Measurements from ENCODE around the gene RAD51AP1. TPM values are rescaled to one million over a fixed set of nuclear protein-coding genes. Genes with fewer than 3 reads are reported as not detected.
"Not testable (repeated sequence)": the region's sequence is repeated elsewhere in the genome, so short reads cannot be mapped to it uniquely, and the experiment has no call there.

RAD51AP1 gene
- total and polyA plus RNA-seq, 2 donors (not counting 3 experiments of a cell fraction or from before 2014, with no cell fraction given) = 9.0 to 23.1 TPM

DNA sequence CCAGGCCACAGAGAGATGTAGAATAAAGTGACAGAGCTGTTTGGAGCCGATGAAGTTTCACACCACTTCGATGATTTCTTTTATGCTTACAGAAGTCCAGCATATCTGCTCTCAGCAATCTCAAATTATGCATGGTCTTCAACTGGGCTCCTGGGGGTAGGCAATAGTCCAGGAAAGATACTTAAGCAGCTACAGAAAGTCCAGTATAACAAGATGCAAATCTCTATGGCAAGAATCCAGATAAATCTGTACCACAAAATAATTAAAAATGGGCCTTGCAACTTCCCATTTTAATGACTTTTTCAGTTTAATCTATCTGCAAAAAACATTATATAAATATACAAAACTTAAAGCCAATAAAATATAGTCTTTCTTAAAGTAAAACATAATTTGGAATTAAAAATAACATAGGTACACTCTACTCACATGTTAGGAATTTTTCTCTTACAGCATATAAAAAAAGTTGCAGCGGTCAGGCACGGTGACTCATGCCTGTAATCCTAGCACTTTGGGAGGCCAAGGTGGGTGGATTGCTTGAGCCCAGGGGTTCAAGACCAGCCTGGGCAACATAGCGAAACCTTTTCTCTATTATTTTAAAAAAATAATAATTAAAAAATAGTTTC lies 20.5 kb upstream of the RAD51AP1 start:
- Histone ChIP-seq H3K9me1 (replicated peaks; ENCODE audit: control insufficient read depth, extremely low read depth, insufficient read depth, low read length) (no peaks in the 10 kb centered on the region), H3K4me1 (ENCODE audit: control insufficient read depth, extremely low read depth, insufficient read depth, low read length) (no peaks in the 10 kb centered on the region), H2AFZ (ENCODE audit: low read depth, low read length) (no peak overlapping the region), H3K36me3 (ENCODE audit: control insufficient read depth in 2 of 2, extremely low read depth in 1 of 2, insufficient read depth in 2 of 2, low read length in 2 of 2) (peaks cover 0 to 2% of the 10 kb centered on the region in 2 experiments), H3K9me3 (replicated peaks; ENCODE audit: control insufficient read depth, insufficient read depth, low read length) (no peaks in the 10 kb centered on the region), H3K4me2 (ENCODE audit: insufficient read depth, low read length) (no peak overlapping the region), H3K9ac (replicated peaks; ENCODE audit: extremely low read depth, insufficient read depth, low read length) (no peak overlapping the region), H3K4me3 (replicated peaks in 1 of 3; ENCODE audit: insufficient read depth in 1 of 3, low read depth in 1 of 3, low read length in 3 of 3) (no peak overlapping the region), H3K27ac (ENCODE audit: insufficient read depth, low read depth, low read length) (no peak overlapping the region), H3K27me3 (ENCODE audit: control insufficient read depth in 2 of 2, insufficient read depth in 2 of 2, low read length in 2 of 2) (no peaks in the 10 kb centered on the region), H4K20me1 (replicated peaks; ENCODE audit: control insufficient read depth, extremely low read depth, insufficient read depth, low read length) (no peaks in the 10 kb centered on the region), H3K79me2 (ENCODE audit: control insufficient read depth, insufficient read depth, low read length) (no peaks in the 10 kb centered on the region)
- TF ChIP-seq MYC (IDR thresholded peaks at IDR 0.05; ENCODE audit: low read depth, low read length) = no peak
- no peak for TF ChIP-seq EZH2 (IDR thresholded peaks at IDR 0.05; ENCODE audit: borderline replicate concordance, low read depth, low read length, severe bottlenecking)
- no peak for TF ChIP-seq POLR2AphosphoS5 (IDR thresholded peaks at IDR 0.05; ENCODE audit: insufficient read depth, low read depth, low read length)
- TF ChIP-seq FOS (IDR thresholded peaks at IDR 0.05; ENCODE audit: borderline replicate concordance, insufficient read depth, low read length) = no peak
- TF ChIP-seq, protein P1, sequence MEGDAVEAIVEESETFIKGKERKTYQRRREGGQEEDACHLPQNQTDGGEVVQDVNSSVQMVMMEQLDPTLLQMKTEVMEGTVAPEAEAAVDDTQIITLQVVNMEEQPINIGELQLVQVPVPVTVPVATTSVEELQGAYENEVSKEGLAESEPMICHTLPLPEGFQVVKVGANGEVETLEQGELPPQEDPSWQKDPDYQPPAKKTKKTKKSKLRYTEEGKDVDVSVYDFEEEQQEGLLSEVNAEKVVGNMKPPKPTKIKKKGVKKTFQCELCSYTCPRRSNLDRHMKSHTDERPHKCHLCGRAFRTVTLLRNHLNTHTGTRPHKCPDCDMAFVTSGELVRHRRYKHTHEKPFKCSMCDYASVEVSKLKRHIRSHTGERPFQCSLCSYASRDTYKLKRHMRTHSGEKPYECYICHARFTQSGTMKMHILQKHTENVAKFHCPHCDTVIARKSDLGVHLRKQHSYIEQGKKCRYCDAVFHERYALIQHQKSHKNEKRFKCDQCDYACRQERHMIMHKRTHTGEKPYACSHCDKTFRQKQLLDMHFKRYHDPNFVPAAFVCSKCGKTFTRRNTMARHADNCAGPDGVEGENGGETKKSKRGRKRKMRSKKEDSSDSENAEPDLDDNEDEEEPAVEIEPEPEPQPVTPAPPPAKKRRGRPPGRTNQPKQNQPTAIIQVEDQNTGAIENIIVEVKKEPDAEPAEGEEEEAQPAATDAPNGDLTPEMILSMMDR (IDR thresholded peaks at IDR 0.05; ENCODE audit: extremely low read depth in 1 of 2, insufficient read depth in 1 of 2, low read depth in 1 of 2, low read length in 2 of 2) = no peak
- TF ChIP-seq GATA2 (IDR thresholded peaks at IDR 0.05; ENCODE audit: insufficient read depth, insufficient read length, low read depth, low read length) = no peak
- TF ChIP-seq JUN (IDR thresholded peaks at IDR 0.05; ENCODE audit: borderline replicate concordance, insufficient read depth, insufficient read length, low read depth) = no peak
- TF ChIP-seq POLR2A (IDR thresholded peaks at IDR 0.05; ENCODE audit: low read depth, low read length) = no peak
- TF ChIP-seq, protein P2, sequence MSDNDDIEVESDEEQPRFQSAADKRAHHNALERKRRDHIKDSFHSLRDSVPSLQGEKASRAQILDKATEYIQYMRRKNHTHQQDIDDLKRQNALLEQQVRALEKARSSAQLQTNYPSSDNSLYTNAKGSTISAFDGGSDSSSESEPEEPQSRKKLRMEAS (IDR thresholded peaks at IDR 0.05; ENCODE audit: insufficient read depth, insufficient read length) = no peak
- DNase-seq (ENCODE audit: low read depth, low spot score) (no peak), FAIRE-seq (no peak)
- CTCF ChIA-PET = no interaction called here
- dilution Hi-C loops (cut with MboI; ENCODE audit: extremely low pct_ligation_motif_present, low sequenced_read_pairs) (no loop called here), intact Hi-C loops (cut with micrococcal nuclease) (loop anchor here (2.0 kb wide), 1 partner anchor 93 kb away; no protein-coding TSS in a partner anchor)
- BruUV-seq (replicated peaks) = no TSS peak
- POLR2A ChIA-PET = no interaction called here

DNA sequence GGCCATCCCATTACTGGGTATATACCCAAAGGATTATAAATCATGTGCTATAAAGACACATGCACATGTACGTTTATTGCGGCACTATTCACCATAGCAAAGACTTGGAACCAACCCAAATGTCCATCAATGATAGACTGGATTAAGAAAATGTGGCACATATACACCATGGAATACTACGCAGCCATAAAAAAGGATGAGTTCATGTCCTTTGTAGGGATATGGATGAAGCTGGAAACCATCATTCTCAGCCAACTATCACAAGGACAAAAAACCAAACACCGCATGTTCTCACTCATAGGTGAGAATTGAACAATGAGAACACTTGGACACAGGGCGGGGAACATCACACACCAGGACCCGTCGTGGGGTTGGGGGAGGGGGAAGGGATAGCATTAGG lies 15.2 kb upstream of the RAD51AP1 start:
- BruUV-seq (replicated peaks); POLR2A ChIA-PET: not testable (repeated sequence)

More for the DNA sequence above, 15.2 kb upstream of the RAD51AP1 start:
- H3K27ac ChIP-seq (ENCODE audit: insufficient read depth, low read depth, low read length); H3K9ac ChIP-seq (replicated peaks; ENCODE audit: extremely low read depth, insufficient read depth, low read length); H3K36me3 ChIP-seq (ENCODE audit: control insufficient read depth in 2 of 2, extremely low read depth in 1 of 2, insufficient read depth in 2 of 2, low read length in 2 of 2); DNase-seq (ENCODE audit: low read depth, low spot score); H4K20me1 ChIP-seq (replicated peaks; ENCODE audit: control insufficient read depth, extremely low read depth, insufficient read depth, low read length); H3K79me2 ChIP-seq (ENCODE audit: control insufficient read depth, insufficient read depth, low read length); H2AFZ ChIP-seq (ENCODE audit: low read depth, low read length); H3K9me3 ChIP-seq (replicated peaks; ENCODE audit: control insufficient read depth, insufficient read depth, low read length); dilution Hi-C loops (cut with MboI; ENCODE audit: extremely low pct_ligation_motif_present, low sequenced_read_pairs); CTCF ChIA-PET; H3K4me3 ChIP-seq (replicated peaks in 1 of 3; ENCODE audit: insufficient read depth in 1 of 3, low read depth in 1 of 3, low read length in 3 of 3); H3K9me1 ChIP-seq (replicated peaks; ENCODE audit: control insufficient read depth, extremely low read depth, insufficient read depth, low read length); H3K4me1 ChIP-seq (ENCODE audit: control insufficient read depth, extremely low read depth, insufficient read depth, low read length); intact Hi-C loops (cut with micrococcal nuclease); H3K27me3 ChIP-seq (ENCODE audit: control insufficient read depth in 2 of 2, insufficient read depth in 2 of 2, low read length in 2 of 2); FAIRE-seq; H3K4me2 ChIP-seq (ENCODE audit: insufficient read depth, low read length): not testable (repeated sequence)

Measured in endothelial cell of umbilical vein (primary cell).